Measurements from ENCODE around the gene ARID3C. TPM values are rescaled to one million over a fixed set of nuclear protein-coding genes. Genes with fewer than 3 reads are reported as not detected.

The ARID3C gene
- total and polyA plus RNA-seq, 11 donors = 0.20 TPM; not detected in 10

DNA sequence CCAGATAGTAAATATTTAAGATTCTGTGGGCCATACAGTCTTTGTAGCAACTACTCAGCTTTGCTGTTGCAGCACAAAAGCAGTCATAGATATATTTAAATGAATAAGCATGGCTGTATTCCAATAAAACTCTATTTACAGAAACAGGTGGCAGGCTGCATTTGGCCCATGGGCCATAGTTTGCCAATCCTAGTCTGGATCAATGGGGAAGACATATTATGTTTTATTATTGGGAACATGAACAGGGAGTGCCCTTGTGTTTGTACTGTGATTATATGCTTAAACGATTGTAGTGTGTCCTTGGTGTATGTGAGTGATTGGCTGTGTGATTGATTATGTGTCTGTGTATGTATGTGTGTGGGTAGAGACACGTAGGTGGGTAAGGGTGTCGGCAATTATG, 45.6 kb upstream of the ARID3C start:
- DNase-seq (no peak), ATAC-seq (no peak)
- Histone ChIP-seq H3K36me3 (no peaks in the 10 kb centered on the region), H3K9me3 (peaks cover 0 to 9% (median 0%) of the 10 kb centered on the region in 12 donors), H3K27me3 (no peaks in the 10 kb centered on the region), H3K27ac (no peak overlapping the region), H3K4me1 (no peaks in the 10 kb centered on the region), H3K4me3 (no peak overlapping the region)
- TF ChIP-seq, protein P1, sequence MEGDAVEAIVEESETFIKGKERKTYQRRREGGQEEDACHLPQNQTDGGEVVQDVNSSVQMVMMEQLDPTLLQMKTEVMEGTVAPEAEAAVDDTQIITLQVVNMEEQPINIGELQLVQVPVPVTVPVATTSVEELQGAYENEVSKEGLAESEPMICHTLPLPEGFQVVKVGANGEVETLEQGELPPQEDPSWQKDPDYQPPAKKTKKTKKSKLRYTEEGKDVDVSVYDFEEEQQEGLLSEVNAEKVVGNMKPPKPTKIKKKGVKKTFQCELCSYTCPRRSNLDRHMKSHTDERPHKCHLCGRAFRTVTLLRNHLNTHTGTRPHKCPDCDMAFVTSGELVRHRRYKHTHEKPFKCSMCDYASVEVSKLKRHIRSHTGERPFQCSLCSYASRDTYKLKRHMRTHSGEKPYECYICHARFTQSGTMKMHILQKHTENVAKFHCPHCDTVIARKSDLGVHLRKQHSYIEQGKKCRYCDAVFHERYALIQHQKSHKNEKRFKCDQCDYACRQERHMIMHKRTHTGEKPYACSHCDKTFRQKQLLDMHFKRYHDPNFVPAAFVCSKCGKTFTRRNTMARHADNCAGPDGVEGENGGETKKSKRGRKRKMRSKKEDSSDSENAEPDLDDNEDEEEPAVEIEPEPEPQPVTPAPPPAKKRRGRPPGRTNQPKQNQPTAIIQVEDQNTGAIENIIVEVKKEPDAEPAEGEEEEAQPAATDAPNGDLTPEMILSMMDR (IDR thresholded peaks at IDR 0.05) = no peak
- TF ChIP-seq POLR2A (IDR thresholded peaks at IDR 0.05) = no peak
- intact Hi-C loops (cut with DNase I) = no loop called here
- WGBS, 4 donors = 85 to 91% (median 87%) methylated on average over 3 of the region's 3 CpGs

DNA sequence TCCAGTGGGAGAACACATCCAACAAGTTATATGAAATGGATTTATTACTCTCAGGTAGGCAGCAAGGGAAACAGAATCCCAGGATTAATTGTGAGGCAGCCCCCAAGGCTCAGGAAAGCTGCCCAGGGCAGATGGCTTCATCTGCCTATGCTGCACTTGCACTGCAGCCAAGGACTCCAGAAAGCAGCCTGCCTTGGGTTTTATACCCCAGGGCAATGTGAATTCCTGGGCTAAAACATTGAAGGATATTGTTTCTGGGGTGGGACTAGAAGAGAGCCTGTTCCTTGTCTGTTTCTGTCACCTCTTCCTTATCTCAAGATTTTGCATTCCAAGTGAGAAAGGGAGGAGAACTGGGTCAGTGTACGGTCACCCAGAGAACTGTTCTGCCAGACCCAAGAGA, 42.4 kb upstream of the ARID3C start:
- TF ChIP-seq POLR2A (IDR thresholded peaks at IDR 0.05) = no peak
- TF ChIP-seq, protein P1 (IDR thresholded peaks at IDR 0.05) = no peak
- H3K4me3 ChIP-seq = no peak overlapping the region

DNA sequence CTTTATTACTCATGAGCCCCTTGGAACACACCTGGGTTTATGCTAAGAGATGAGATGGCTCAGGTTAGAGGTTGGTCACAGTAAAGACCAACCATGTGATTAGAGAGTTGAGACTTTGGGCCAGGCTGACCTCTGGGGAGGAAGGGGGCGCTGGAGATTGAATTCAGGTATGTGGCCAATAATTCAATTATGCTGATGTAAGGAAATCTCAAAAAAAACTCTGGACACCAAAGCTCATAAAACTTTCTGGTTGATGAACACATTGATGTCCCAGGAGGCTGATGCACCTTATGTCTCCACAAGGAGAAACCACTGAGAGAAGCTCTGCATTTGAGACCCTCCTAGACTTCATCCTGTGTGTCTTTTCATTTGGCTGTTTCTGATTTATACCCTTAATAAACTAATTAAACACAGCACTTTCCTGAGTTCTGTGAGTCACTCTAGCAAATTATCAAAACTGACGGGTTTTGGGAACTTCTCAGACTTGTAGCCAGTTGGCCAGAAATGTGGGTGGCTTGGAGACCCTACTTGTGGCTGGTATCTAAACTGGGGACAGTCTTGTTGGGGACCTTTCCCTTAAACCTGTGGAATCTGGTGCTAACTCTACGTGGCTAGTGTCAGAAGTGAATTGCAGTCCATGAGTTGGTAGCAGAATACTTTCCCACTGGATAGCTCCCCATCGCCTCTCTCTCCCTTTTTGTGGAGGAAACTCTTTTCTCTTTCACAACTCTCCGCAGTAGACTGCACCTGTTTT, 41.1 kb upstream of the ARID3C start:
- H3K4me1 ChIP-seq = peaks cover 0 to 15% (median 4%) of the 10 kb centered on the region in 12 donors
- H3K36me3 ChIP-seq = peaks cover 0 to 6% (median 0%) of the 10 kb centered on the region in 9 donors
- no peak overlapping the region for H3K27ac ChIP-seq
- H3K9me3 ChIP-seq = peaks cover 0 to 9% (median 0%) of the 10 kb centered on the region in 12 donors
- H3K4me3 ChIP-seq = no peak overlapping the region
- 89 to 96% (median 93%) methylated on average over 5 of the region's 5 CpGs for WGBS, 4 donors
- no peak for ATAC-seq
- intact Hi-C loops (cut with DNase I) = loop anchor here in 2 of 10 donors (5.0 to 10.0 kb wide), 3 partner anchors 32 to 432 kb away; partner anchors contain the start of genes FANCG (in 1 of the 2), STOML2 (in 1 of the 2) and VCP (in 1 of the 2)
- no peak for TF ChIP-seq POLR2A (IDR thresholded peaks at IDR 0.05)
- TF ChIP-seq, protein P1 (IDR thresholded peaks at IDR 0.05) = no peak
- no peaks in the 10 kb centered on the region for H3K27me3 ChIP-seq
- peak in 1 of 5 donors; percentile 1 for DNase-seq

More for the DNA sequence above, 42.4 kb upstream of the ARID3C start:
- Histone ChIP-seq H3K4me1 (peaks cover 0 to 11% (median under 1%) of the 10 kb centered on the region in 12 donors), H3K36me3 (peaks cover 0 to 6% (median 0%) of the 10 kb centered on the region in 9 donors), H3K27me3 (no peaks in the 10 kb centered on the region), H3K27ac (no peak overlapping the region), H3K9me3 (peaks cover 0 to 9% (median 0%) of the 10 kb centered on the region in 12 donors)
- intact Hi-C loops (cut with DNase I) = no loop called here
- DNase-seq (peak in 1 of 5 donors; percentile 12), ATAC-seq (no peak)
- WGBS, 4 donors = 50 to 71% (median 61%) methylated on average over 1 of the region's 1 CpG
